Kidney epithelial cell (primary cell): ENCODE measurements around the gene ENHO. TPM values are rescaled to one million over a fixed set of nuclear protein-coding genes. Genes with fewer than 3 reads are reported as not detected.

ENCODE experiments used
- DNase-seq: peaks from one replicate; pipeline ENCODE4 v3.0.0-alpha.2; 2010; ENCODE audit warnings: low read depth
- H3K27me3 ChIP-seq: 2 replicates; pipeline ENCODE4 v1.6.0; 2011; ENCODE audit warnings: low read length; ENCODE audit not compliant: control insufficient read depth, insufficient read depth
- H3K36me3 ChIP-seq: 2 replicates; pipeline ENCODE4 v1.5.1; 2011; ENCODE audit warnings: low read length; ENCODE audit not compliant: control insufficient read depth, insufficient read depth
- H3K4me3 ChIP-seq: 2 replicates; pipeline ENCODE4 v1.5.1; 2011; ENCODE audit warnings: low read depth, mild to moderate bottlenecking, control low read depth, low read length
- CTCF ChIP-seq: IDR thresholded peaks from 2 replicates; pipeline ENCODE4 v1.5.1; 2011; ENCODE audit warnings: mild to moderate bottlenecking, moderate library complexity, low read length, control low read depth, inconsistent platforms; ENCODE audit not compliant: insufficient read depth, poor library complexity, severe bottlenecking
- total RNA-seq: library from RNA; depleted of rRNA; stranded (reverse); fragments of >200 nt; gene quantifications from 2 replicates; pipeline ENCODE4 v1.2.3, GENCODE V29; 2015

The ENHO gene
- total RNA-seq, 1 donor from 2014 or later, result 1.5 TPM

- H3K36me3 ChIP-seq, result no peaks in the 10 kb centered on the region
- peaks cover 65% of the 10 kb centered on the region for H3K27me3 ChIP-seq
- DNase-seq, result no peak
- H3K4me3 ChIP-seq, result no peak overlapping the region
- no peak for TF ChIP-seq CTCF
These were observed 46.0 kb upstream of the ENHO start for GRCh38 chr9:34568774-34569173.

- no peak for DNase-seq
- Histone ChIP-seq H3K27me3 (peaks cover 62% of the 10 kb centered on the region), H3K36me3 (no peaks in the 10 kb centered on the region), H3K4me3 (no peak overlapping the region)
- no peak for TF ChIP-seq CTCF
These were observed 45.3 kb upstream of the ENHO start for GRCh38 chr9:34568133-34568532.

GRCh38 chr9:34566972-34567371 lies 44.2 kb upstream of the ENHO start:
- Histone ChIP-seq H3K4me3 (no peak overlapping the region), H3K27me3 (peaks cover 62% of the 10 kb centered on the region), H3K36me3 (no peaks in the 10 kb centered on the region)
- DNase-seq, result no peak
- no peak for TF ChIP-seq CTCF

GRCh38 chr9:34566322-34566721 lies 43.5 kb upstream of the ENHO start:
- DNase-seq, result no peak
- H3K36me3 ChIP-seq, result no peaks in the 10 kb centered on the region
- no peak overlapping the region for H3K4me3 ChIP-seq
- no peak for TF ChIP-seq CTCF
- H3K27me3 ChIP-seq, result peaks cover 62% of the 10 kb centered on the region

GRCh38 chr9:34565856-34566255 lies 43.1 kb upstream of the ENHO start:
- DNase-seq, result no peak
- no peak for TF ChIP-seq CTCF
- Histone ChIP-seq H3K27me3 (peaks cover 59% of the 10 kb centered on the region), H3K36me3 (no peaks in the 10 kb centered on the region), H3K4me3 (no peak overlapping the region)

- DNase-seq, result no peak
- Histone ChIP-seq H3K27me3 (peaks cover 60% of the 10 kb centered on the region), H3K36me3 (no peaks in the 10 kb centered on the region), H3K4me3 (no peak overlapping the region)
- no peak for TF ChIP-seq CTCF
These were observed 41.8 kb upstream of the ENHO start for GRCh38 chr9:34564617-34565016.
